GM19452 (cell line): Measurements from ENCODE around the gene GRK1.
"Not testable (repeated sequence)": the region's sequence is repeated elsewhere in the genome, so short reads cannot be mapped to it uniquely, and the experiment has no call there.

ENCODE experiments used
- ATAC-seq: cut with Tn5 transposase; IDR thresholded peaks from one replicate; pipeline ENCODE4 v1.9.1; 2021; ENCODE audit not compliant: unreplicated experiment

GRK1 gene

GRCh38 chr13:113664751-113665596 lies 2.0 kb upstream of the GRK1 start:
- ATAC-seq: no peak

DNA sequence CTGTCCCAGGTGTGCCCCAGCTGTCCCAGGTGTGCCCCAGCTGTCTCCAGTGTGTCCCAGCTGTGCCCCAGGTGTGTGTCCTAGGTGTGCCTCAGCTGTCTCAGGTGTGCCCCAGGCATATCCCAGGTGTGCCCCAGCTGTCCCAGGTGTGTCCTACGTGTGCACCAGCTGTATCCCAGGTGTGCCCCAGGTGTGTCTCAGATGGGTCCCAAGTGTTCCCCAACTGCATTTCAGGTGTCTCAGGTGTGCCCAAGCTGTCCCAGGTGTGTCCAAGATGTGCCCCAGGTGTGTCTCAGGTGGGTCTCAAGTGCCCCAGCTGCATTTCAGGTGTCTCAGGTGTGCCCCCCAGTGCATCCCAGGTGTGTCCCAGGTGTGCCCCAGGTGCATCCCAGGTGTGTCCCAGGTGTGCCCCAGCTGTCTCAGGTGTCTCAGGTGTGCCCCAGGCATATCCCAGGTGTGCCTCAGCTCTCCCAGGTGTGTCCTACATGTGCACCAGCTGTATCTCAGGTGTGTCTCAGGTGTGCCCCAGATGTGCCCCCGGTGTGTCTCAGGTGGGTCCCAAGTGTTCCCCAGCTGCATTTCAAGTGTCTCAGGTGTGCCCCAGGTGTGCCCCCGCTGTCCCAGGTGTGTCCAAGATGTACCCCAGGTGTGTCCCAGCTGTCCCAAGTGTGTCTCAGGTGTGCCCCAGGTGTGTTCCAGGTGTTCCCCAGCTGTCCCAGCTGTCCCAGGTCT lies 1.3 kb upstream of the GRK1 start:
- ATAC-seq: no peak

GRCh38 chr13:113666329-113666670 lies 719 bp upstream of the GRK1 start:
- no peak for ATAC-seq

GRCh38 chr13:113667771-113668490 lies 912 bp downstream of the GRK1 start:
- no peak for ATAC-seq

DNA sequence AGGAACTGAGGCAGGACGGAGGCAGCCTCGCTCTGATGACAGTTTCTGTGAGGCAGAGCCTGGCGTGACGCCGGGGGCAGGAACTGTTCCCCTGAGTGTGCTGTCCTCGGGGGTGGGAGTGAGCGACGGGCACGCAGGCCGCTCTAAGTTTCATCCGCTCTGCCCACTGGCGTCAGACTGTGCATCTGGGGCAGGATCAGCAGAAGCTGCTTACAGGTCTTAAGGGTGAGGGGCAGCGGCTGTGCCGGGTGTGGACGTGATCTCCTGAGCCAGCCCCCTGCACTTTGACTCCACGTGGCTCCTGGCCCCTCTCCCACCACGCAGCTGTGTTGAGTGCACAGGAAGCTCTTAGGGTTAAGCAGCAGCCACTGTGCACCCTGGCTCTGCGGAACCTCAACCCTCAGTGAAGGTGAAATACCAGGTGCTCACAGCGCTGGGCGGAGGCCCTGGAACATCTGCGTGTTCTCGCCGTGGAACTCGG lies 1.5 kb downstream of the GRK1 start:
- ATAC-seq: no peak

DNA sequence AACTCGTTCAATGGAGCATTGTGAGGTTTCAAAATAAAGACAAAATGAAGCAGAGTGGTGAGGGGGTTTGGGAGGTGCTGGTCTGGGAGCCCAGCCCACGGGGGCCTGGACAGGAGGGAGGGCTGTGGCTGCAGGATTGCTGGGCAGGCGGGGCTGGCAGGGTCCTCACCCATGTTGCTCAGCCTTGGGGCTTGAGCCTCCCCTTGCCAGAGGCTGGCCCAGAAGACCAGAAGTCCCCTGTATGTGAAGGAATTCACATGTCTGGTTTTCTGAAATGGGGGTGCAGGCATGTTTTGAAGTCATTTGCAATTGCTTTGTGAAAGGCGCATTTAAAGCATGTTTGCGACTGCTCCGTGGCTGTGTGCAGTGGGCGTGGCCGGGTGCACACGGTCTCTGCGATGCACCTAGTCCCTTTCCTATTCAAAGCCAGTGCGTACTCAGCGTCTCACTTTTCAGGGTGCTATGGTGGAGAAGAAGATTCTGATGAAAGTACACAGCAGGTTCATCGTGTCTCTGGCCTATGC lies 2.3 kb downstream of the GRK1 start:
- no peak for ATAC-seq

GRCh38 chr13:113669755-113670341 lies 2.8 kb downstream of the GRK1 start:
- ATAC-seq: no peak

- no peak for ATAC-seq
Measured at GRCh38 chr13:113670541-113670940, 3.5 kb downstream of the GRK1 start.

DNA sequence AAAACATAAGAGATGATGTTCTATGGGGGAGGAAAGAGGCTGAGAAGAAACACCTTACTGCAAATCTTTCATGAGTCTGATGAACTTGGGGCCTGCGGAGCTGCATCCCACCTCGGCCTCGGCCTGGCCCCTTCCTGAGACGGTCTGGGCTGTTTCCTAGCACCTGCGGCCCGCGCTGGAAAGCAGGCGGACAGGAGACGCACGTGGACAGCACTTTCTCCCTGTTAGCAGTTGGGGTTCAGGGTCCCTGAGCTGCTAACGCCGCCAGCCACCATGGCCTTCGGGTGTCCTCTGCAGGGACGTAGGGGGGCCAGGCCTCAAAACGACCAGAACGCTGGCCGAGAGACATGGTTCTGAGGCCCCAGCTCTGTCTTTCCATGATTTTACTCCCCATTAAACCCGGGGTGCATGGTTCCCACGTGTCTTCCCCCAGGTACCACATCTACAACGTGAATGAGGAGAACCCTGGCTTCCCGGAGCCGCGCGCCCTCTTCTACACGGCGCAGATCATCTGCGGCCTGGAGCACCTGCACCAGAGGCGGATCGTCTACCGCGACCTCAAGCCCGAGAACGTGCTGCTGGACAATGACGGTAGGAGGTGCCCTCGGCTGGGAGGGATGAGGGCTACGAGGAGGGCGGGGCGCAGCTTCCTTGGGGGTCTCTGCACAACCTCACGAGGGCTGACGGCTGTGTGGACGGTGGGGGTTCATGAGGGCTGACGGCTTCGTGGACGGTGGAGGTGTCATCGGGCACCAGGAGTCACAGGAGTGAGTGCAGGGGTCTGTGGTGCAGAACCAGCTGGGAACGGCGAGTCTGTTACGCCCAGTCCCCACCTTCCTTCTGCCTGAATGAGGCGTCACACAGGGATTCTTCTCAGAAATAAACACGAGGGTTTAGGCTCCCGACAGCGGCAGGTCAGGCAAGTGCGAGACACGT lies 4.3 kb downstream of the GRK1 start:
- ATAC-seq: no peak

DNA sequence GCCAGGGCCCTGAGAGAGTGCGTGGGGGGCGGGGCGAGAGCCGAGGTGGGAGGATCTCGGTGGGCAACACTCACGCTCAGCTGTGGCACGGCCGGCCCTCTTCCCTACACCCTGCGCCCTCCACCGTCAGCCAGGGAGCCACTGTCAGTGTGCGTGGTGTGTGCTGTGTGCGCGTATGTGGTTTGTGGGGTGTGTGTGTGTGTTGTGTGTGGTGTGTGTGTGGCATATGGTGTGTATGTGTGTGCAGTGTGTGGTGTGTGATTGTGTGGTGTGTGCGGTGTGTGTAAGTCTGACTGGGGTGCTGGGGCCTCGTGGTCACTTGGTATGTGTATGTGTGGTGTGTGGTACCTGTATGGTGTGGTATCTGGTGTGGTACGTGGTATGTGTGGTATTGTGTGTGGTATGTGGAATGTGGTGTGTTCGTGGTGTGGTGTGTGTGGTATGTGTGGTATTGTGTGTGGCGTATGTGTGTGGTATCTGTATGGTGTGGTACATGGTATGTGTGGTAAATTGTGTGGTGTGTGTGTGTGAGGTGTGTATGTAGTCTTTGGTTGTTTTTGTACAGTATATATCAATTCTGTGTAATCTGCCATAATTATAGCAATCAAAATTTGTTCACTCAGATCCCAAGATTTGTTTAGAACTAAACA lies 5.1 kb downstream of the GRK1 start:
- ATAC-seq: no peak

- ATAC-seq: no peak
Measured at GRCh38 chr13:113722921-113723320, 55.9 kb downstream of the GRK1 start.

GRCh38 chr13:113723410-113724015 lies 56.5 kb downstream of the GRK1 start:
- no peak for ATAC-seq

DNA sequence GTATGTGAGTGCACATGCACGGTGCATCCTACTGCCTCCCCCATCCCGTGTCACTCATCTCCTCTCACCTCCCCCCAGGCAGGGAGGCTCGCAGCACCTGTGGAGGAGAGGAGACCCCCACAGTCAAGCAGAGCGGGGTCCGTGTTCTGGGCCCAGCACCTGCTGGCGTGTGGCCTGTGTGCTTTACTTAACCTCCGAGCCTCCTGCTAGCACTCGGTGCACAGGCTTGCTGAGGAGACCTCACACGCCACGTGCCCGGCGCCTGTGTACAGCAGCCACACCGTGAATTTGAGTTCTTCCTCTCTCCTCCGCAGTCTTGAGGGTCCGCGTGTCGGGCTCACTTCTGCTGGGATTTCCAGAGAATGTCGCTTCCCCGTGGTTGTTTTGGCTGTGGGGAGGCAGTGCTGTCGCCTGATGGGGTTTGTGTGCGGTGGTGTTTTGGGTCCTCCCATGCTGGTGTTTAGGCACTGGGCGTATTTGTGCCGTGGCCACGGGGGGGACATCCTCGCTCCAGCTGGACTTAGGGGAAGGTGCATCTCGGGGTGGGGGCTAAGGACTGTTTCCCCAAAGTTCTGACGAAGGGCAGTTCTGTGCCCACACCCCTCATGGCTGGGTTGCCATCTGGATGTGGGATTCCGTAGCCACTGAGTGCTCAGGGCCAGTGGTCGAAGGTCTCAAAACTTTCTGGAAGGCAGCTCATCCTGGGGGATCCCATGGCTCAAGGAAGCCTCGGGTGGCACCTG lies 57.2 kb downstream of the GRK1 start:
- no peak for ATAC-seq

DNA sequence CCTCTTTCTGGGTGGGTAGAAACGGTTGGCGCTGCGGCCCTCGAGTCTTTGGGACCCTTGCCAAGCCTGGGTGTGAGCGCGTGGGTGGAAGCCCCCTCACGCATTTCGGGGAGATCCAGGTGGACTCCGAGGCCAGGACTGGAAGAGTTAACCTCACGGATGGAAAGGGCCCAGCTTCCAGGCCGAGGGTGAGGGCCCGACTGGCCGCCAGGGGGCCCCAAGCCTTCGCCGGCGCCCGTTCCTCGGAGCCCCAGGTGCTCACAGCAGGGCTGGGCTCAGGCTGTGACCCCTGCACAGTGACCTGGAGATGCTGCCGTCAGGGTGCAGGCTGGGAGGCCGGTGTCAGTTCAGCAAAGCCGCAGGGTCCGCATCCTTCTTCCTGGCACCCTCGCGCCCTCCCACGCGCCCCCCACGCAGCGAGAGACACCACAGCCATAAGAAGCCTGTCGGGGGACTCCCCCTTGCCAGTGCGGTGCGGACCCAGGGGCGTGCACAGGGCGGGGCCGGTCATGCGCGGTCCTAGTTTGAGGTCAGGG lies 57.8 kb downstream of the GRK1 start:
- ATAC-seq: peak; percentile 80

- not testable (repeated sequence) for ATAC-seq
Measured at GRCh38 chr13:113725329-113726105, 58.5 kb downstream of the GRK1 start.

DNA sequence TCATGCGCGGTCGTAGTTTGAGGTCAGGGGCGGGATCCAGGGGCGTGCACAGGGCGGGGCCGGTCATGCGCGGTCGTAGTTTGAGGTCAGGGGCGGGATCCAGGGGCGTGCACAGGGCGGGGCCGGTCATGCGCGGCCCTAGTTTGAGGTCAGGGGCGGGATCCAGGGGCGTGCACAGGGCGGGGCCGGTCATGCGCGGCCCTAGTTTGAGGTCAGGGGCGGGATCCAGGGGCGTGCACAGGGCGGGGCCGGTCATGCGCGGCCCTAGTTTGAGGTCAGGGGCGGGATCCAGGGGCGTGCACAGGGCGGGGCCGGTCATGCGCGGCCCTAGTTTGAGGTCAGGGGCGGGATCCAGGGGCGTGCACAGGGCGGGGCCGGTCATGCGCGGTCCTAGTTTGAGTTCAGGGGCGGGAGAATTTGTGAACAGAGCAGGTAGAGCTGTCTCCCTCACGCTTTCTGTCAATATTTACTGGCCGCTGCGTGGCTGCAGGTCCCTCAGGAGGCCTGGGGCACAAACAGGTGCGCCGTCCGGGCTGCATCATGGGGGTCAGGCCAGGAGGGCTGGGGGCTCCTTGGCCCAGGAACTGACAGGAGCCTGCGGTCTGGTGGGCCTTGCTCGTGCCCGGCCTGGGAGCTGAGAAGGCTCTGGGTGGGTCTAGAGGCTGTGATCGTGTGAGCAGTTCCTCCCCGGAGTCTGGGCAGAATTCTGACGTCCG lies 59.2 kb downstream of the GRK1 start:
- not testable (repeated sequence) for ATAC-seq

DNA sequence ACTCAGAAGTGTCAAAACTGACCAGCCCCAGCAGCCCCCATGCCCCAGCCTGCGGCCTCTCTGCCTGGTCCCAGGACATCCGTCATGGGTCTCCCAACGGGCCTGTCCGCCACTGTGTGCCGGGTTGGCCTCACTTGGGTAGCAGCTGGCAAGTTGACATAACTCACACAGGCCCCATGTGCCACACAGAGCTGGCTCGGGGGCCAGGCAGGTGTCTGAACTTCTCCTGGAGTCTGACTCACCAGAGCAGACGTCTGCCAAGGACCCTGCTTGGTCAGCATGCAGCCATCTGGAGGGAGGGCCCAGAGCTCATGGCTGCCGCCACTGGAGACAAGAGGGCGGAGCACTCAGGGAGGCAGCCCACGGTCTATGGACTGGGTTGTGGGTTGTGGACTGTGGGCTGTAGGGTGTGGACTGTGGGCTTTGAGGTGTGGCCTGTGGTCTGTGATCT lies 60.0 kb downstream of the GRK1 start:
- no peak for ATAC-seq
